Activated B cell treated with CpG ODN at 0.5 μM for 24 hours (primary cell): Measurements from ENCODE around the gene OSBPL5. TPM values are rescaled to one million over a fixed set of nuclear protein-coding genes. Genes with fewer than 3 reads are reported as not detected.

Source experiments
- ATAC-seq: fragments of 200-7000 bp; cut with Tn5 transposase; one replicate; pipeline ENCODE4 v1.10.0; 2021; ENCODE audit warnings: low read depth, mild to moderate bottlenecking, moderate library complexity
- CTCF ChIA-PET: fragments of 350-600 bp; sonication (Branson Sonifier 250); formaldehyde crosslinking; loops from one replicate; lab custom pipeline; 2021; ENCODE audit warnings: antibody characterized with exemption; lab: Charles Lee
- POLR2A ChIA-PET: fragments of 350-600 bp; sonication (Branson Sonifier 250); formaldehyde crosslinking; loops from one replicate; lab custom pipeline; 2021; ENCODE audit warnings: antibody characterized with exemption; lab: Charles Lee
- DNase-seq: peaks from one replicate; pipeline ENCODE4 v3.0.0; 2022
- H3K27ac Mint-ChIP-seq: one replicate; pipeline ENCODE4 v1.8.0; 2020; ENCODE audit warnings: mixed read lengths
- H3K27me3 Mint-ChIP-seq: one replicate; pipeline ENCODE4 v1.8.0; 2021; ENCODE audit warnings: mixed read lengths
- H3K36me3 Mint-ChIP-seq: one replicate; pipeline ENCODE4 v1.8.0; 2021; ENCODE audit warnings: low read depth, mixed read lengths
- H3K4me1 Mint-ChIP-seq: one replicate; pipeline ENCODE4 v1.8.0; 2021; ENCODE audit warnings: mixed read lengths
- H3K4me3 Mint-ChIP-seq: one replicate; pipeline ENCODE4 v1.8.0; 2020; ENCODE audit warnings: mild to moderate bottlenecking, mixed read lengths
- H3K9me3 Mint-ChIP-seq: one replicate; pipeline ENCODE4 v1.8.0; 2020; ENCODE audit warnings: mixed read lengths
- CTCF ChIP-seq: fragments of 200-600 bp; IDR thresholded peaks from one replicate; pipeline ENCODE4 v1.8.0; 2022; ENCODE audit warnings: antibody characterized with exemption, mild to moderate bottlenecking
- intact Hi-C: fragments of 100-400 bp; cut with micrococcal nuclease; formaldehyde crosslinking; loops from one replicate; pipeline ENCODE4 v1.15.1; 2024
- total RNA-seq: library from RNA; stranded (reverse); gene quantifications from 2 replicates; pipeline ENCODE4 v1.2.3, GENCODE V29; 2022

Gene OSBPL5
- total RNA-seq, 1 donor from 2014 or later: not detected

- intact Hi-C loops: no loop called here
- CTCF ChIA-PET: no interaction called here
- no peak for TF ChIP-seq CTCF
- Mint-ChIP-seq H3K4me3 (no peak overlapping the region), H3K27ac (no peak overlapping the region), H3K4me1 (peaks cover 14% of the 10 kb centered on the region), H3K27me3 (peaks cover 49% of the 10 kb centered on the region), H3K36me3 (no peaks in the 10 kb centered on the region), H3K9me3 (no peaks in the 10 kb centered on the region)
- ATAC-seq (no peak), DNase-seq (no peak)
- POLR2A ChIA-PET: no interaction called here
These were observed 3.2 kb downstream of the OSBPL5 start for GRCh38 chr11:3161720-3162409.

- ChIA-PET CTCF (no interaction called here), POLR2A (no interaction called here)
- Mint-ChIP-seq H3K9me3 (no peaks in the 10 kb centered on the region), H3K27ac (no peak overlapping the region), H3K4me3 (no peak overlapping the region), H3K27me3 (peaks cover 46% of the 10 kb centered on the region), H3K4me1 (peaks cover 14% of the 10 kb centered on the region), H3K36me3 (no peaks in the 10 kb centered on the region)
- no peak for ATAC-seq
- no peak for TF ChIP-seq CTCF
- intact Hi-C loops: no loop called here
- DNase-seq: no peak
These were observed 3.8 kb downstream of the OSBPL5 start for GRCh38 chr11:3161309-3161708.

- Mint-ChIP-seq H3K4me1 (peaks cover 10% of the 10 kb centered on the region), H3K27ac (no peak overlapping the region), H3K27me3 (peaks cover 40% of the 10 kb centered on the region), H3K36me3 (no peaks in the 10 kb centered on the region), H3K9me3 (no peaks in the 10 kb centered on the region), H3K4me3 (no peak overlapping the region)
- intact Hi-C loops: no loop called here
- CTCF ChIA-PET: no interaction called here
- DNase-seq (no peak), ATAC-seq (no peak)
- POLR2A ChIA-PET: no interaction called here
- TF ChIP-seq CTCF: no peak
These were observed 4.7 kb downstream of the OSBPL5 start for GRCh38 chr11:3160252-3161031.

GRCh38 chr11:3159296-3160190, 5.6 kb downstream of the OSBPL5 start:
- intact Hi-C loops: no loop called here
- ChIA-PET POLR2A (no interaction called here), CTCF (no interaction called here)
- no peaks in the 10 kb centered on the region for H3K9me3 Mint-ChIP-seq
- no peak overlapping the region for H3K4me3 Mint-ChIP-seq
- H3K4me1 Mint-ChIP-seq: peaks cover 10% of the 10 kb centered on the region
- H3K27me3 Mint-ChIP-seq: peaks cover 40% of the 10 kb centered on the region
- no peak for TF ChIP-seq CTCF
- DNase-seq (no peak), ATAC-seq (no peak)
- H3K36me3 Mint-ChIP-seq: no peaks in the 10 kb centered on the region
- no peak overlapping the region for H3K27ac Mint-ChIP-seq

GRCh38 chr11:3158821-3159220, 6.3 kb downstream of the OSBPL5 start:
- DNase-seq (no peak), ATAC-seq (no peak)
- intact Hi-C loops: no loop called here
- no peaks in the 10 kb centered on the region for H3K36me3 Mint-ChIP-seq
- peaks cover 8% of the 10 kb centered on the region for H3K4me1 Mint-ChIP-seq
- ChIA-PET CTCF (no interaction called here), POLR2A (no interaction called here)
- no peak for TF ChIP-seq CTCF
- no peak overlapping the region for H3K4me3 Mint-ChIP-seq
- peaks cover 37% of the 10 kb centered on the region for H3K27me3 Mint-ChIP-seq
- no peak overlapping the region for H3K27ac Mint-ChIP-seq
- no peaks in the 10 kb centered on the region for H3K9me3 Mint-ChIP-seq
